OCI-LY7 (cell line): ENCODE results near the gene PLXNA4.

ENCODE experiments used
- CTCF ChIP-seq: fragments of 200-600 bp; sonication (generic); conservative IDR thresholded peaks from 2 replicates; pipeline ENCODE4 v1.5.1; 2014; ENCODE audit warnings: mild to moderate bottlenecking, antibody characterized with exemption, low read length, moderate library complexity, mixed read lengths
- EZH2phosphoT487 ChIP-seq: fragments of 200-600 bp; sonication (generic); IDR thresholded peaks from 2 replicates; pipeline ENCODE4 v1.6.1; 2018; ENCODE audit warnings: low read depth, borderline replicate concordance, mild to moderate bottlenecking, mixed run types, antibody characterized with exemption, low read length, moderate library complexity, mixed read lengths

- TF ChIP-seq EZH2phosphoT487: no peak
- TF ChIP-seq CTCF: no peak
Observed at GRCh38 chr7:132245539-132245938, 330.7 kb downstream of the PLXNA4 start.
